Prostate gland (tissue), 2 donors: ENCODE measurements around the gene ZBTB45.

Source experiments
- POLR2A ChIP-seq: fragments of 450-650 bp; IDR thresholded peaks from one replicate; pipeline ENCODE4 v1.6.1; 2016; ENCODE audit warnings: antibody characterized with exemption, mild to moderate bottlenecking
- POLR2AphosphoS5 ChIP-seq: sonication (generic); formaldehyde crosslinking; IDR thresholded peaks from one replicate; pipeline ENCODE4 v1.6.1; 2017; ENCODE audit warnings: antibody characterized with exemption
- TF ChIP-seq, protein P1 (sequence below), 4 experiments: fragments of 200-600 bp in 2 of 4; fragments of 450-650 bp in 2 of 4; sonication (generic) in 2 of 4; IDR thresholded peaks; 1 replicate in 3 of 4; 2 replicates in 1 of 4; pipeline ENCODE4 v1.5.1; 2016 to 2019; ENCODE audit warnings: antibody characterized with exemption in 4 of 4, mild to moderate bottlenecking in 2 of 4, moderate library complexity in 2 of 4

DNA sequence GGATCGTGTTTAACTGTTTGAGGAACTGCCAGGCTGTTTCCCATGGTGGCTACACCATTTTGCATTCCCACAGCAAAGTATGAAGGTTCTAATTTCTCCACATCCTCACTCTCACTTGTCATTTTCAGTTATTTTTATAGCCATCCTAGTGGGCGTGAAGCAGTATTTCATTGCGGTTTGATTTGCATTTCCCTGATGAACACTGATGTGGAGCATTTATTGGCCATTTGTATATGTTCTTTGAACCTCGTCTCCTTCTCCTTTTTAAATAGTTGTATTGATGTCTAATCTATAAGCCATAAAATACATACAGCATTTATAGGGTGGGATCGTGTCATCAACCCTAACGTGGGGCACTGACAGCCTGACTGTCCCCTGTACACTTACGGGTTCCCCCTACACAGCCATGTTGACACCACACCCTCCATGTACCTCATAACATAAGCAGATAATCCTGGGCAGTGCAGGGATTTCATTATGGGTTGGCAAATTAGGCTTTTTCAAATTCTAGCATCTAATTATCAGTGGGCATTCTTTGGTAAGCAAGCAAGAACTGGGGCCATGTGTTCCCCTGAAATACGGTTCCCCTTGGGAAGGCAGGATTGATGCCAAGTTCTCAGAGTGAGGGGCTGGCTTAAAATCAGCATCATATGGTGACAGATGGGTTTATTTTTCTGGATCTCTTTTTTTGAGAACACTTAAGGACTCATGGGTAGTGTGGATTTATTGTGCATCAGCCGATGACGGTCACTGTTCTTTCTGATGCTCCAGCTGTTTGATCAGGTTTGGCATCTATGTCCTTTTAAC lies 11.6 kb upstream of the ZBTB45 start:
- TF ChIP-seq POLR2A (no peak), POLR2AphosphoS5 (no peak)
- TF ChIP-seq, protein P1, sequence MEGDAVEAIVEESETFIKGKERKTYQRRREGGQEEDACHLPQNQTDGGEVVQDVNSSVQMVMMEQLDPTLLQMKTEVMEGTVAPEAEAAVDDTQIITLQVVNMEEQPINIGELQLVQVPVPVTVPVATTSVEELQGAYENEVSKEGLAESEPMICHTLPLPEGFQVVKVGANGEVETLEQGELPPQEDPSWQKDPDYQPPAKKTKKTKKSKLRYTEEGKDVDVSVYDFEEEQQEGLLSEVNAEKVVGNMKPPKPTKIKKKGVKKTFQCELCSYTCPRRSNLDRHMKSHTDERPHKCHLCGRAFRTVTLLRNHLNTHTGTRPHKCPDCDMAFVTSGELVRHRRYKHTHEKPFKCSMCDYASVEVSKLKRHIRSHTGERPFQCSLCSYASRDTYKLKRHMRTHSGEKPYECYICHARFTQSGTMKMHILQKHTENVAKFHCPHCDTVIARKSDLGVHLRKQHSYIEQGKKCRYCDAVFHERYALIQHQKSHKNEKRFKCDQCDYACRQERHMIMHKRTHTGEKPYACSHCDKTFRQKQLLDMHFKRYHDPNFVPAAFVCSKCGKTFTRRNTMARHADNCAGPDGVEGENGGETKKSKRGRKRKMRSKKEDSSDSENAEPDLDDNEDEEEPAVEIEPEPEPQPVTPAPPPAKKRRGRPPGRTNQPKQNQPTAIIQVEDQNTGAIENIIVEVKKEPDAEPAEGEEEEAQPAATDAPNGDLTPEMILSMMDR (IDR thresholded peaks at IDR 0.05): no peak
